ENCODE measurements around the gene TMEM163.

Gene TMEM163

DNA sequence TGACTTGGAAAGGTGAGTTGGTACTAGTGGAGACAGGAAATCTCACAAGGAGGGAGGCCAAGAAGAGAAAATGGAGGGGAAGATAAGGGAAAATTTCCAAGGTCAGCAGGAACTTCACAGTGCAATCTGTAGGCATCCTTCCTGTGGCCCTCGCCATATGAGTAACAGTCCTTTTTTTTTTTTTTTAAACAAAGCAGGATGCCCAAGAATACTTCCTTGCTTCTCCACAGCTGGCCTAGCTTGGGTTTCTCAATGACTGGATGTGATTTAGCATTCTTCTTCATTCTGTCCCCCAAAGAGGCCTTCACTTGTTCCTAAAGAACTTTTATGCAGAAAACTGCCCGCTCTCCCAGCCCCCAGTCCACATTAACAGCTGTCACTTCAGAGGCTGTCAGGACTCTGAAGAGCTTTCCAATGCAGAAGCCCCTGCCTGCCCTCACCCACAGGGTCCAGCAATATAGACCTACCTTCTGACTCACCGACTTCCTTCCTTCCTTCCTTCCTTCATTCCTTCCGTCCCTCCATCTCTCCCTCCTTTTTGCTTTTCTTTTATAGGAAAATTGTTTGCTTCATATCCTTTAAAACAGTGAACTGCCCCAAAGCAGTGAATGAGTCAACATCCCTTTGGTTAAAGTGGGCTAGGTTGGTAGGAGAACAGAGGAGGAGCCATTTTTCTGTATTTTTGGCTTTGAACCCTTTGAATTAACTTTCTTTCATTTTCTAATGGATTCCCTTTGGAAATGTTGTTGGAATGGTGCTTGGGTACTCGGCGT, 292.9 kb downstream of the TMEM163 start:
- no peak for DNase-seq

DNA sequence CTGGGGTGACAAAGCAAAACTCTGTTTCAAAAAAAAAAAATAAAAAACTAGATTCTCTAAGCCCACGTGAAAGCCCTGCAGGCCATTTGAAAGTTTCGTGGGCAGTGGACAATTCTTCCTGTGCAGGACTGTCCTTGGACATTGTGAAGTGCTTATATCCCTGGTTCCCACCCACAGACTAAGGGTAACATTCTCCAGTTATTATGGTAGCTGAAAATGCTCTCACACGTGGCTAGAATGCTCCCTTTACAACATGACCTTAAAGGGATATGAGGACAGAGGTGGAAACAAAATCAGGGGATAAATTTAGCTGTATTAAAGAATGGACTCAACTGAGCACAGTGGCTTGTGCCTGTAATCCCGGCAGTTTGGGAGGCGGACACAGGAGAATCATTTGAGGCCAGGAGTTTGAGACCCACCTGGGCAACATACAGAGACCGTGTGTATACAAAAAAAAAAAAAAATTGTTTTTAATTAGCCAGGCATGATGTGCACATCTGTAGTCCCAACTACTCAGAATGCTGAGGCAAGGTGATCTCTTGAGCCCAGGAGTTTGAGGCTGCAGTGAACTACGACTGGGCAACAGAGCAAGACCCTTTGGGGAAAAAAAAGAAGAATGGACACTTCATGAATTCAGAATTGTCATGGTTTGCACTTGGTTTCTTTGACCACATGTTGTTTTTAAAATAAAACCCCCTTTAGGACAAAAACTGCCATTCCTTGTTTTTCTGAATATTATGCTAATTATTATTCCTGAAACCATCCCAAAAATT, 297.1 kb downstream of the TMEM163 start:
- no peak for DNase-seq

DNA sequence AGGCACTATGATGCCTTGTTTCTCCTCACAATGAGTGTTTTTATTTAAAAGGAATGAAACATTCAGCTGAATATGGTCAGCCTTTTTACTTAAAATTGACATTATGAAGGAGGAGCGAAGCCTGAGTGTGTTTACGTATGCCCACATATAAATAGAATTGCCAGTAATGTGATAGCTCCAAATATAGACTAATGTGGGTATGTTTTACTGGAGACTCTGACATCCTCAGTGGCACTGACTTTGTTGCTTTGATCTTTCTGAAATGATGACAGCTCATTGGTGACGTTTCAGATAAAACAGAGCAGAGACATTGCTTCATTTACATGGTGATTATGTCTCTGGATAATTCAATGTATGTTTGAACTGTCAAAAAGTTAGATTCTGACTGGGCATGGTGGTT, 297.9 kb downstream of the TMEM163 start:
- DNase-seq, result no peak

DNA sequence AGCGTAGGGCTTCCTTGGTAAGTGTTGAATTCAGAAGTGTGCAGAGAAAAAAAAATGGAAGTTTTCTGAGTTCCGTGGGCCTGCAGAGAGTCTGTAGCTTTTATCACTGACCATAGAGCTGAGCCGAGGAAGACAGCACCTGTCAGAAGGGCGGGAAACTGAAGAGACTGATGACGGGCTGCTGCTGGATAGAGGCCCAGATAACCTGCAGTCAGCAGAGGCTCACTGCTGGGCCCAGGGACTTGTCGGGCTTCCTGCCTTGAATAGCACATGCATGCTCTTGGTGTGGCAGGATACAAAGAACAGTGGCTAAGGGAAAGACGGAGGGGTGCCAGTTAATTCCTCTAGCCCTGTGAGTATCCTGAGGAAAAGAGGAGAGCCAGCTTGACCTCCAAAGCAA, 298.5 kb downstream of the TMEM163 start:
- DNase-seq, result no peak

DNA sequence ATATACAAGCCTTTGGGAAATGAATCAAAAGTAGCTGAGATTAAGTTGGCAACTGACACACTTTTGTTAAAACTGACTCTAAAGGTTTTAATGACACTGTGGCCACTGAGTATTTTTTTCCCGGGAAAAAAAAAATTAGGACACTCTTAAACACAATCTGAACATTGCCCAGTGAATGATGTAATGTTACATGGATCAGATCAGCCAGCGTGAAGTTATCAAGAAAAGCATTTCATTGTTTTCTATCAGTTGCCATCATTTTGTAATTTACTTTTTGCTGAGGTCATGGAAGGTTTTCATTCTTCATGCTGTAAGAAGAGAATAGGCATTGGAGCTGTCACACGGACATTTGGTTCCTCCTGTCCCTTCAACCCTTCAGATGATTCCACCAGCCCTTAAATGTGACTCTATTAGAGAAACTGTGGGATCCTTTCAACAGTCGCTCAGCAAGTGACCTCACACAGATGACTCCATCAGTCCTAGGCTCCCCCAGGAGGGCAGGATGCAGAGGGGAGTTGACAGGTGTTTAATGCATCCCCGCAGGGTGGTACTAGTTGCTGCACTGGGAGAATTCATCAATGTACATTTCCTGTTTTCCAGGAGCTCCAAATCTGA, 300.7 kb downstream of the TMEM163 start:
- no peak for DNase-seq

DNA sequence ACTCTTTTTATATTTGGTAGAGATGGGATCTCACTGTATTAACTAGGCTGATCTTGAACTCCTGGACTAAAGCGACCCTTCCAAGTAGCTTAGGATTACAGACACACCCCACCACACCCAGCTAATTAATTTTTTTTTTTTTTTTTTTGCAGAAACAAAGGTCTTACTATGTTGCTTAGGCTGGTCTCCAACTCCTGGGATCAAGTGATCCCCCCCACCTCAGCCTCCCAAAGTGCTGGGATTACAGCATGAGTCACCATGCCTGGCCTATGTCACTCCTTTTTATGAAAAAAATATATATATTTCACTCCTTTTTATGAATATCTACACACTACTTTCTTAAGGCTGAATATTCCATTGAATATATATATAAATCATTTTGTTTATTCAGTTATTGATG, 302.2 kb downstream of the TMEM163 start:
- no peak for DNase-seq

DNA sequence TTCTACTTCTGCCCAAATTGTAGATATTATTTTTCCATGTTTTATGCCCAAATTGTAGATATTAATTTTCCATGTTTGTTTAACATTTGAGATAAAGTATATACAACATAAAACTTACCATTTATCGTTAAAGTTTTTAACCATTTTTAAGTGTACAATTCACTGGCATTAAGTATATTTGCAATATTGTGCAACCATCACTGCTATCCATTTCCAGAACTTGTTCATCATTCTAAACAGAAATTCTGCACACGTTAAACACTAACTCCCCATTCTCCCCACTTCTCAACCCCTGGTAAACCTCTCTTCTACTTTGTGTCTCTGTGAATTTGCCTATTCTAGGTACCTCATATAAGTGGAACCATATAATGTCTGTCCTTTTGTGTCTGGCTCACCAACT, 302.8 kb downstream of the TMEM163 start:
- no peak for DNase-seq

DNA sequence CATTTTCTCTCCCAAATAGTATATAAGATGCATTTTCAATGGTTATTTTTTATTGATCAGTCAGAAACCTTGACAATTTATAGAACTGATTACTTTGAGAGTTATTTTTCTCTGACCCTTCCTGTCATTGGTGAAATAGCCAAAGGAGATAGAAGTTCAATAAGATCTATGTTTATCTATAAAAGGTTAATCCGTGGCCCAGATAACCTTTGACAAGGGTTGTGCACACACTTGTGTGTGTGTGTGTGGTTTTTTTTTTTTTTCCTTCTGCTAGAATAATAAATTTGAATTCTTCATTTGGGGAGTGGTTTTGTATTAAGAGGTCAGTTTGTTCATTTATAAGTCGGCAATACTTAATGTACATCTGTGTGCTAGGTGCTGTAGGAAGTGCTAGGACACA, 304.9 kb downstream of the TMEM163 start:
- no peak for DNase-seq

DNA sequence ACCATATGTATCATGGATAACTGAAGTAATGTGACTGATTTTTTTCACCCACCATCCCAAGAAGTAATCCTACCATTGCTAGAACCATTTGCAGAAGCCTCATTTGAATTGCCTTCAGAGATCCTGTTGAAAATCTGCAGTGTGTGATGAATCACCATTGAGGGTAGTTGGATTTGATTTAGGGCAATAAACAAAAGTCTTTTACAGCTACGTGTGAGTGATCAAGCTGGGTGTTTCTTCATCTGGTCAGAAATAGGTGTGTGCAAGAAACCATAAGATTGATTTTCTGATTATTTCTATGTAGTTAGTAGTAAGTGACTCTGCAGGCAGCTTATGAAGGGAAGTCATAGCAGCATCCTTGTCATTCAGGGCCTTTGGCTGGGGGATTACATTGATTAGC, 305.4 kb downstream of the TMEM163 start:
- DNase-seq, result no peak

DNA sequence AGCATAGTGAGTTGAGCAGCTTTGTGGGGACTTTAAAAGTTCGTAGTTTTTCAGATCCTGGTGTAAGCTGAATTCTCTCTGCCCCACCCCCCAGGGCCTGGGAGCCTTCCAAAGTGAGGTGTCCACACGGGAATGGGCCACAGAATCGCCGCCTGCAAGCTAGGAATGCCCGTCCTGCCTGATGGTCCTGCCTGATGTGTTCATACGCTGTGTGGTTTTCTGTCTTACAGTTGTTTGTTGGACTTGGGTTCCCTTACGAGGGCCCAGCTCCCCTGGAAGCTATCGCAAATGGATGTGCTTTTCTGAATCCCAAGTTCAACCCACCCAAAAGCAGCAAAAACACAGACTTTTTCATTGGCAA, 306.2 kb downstream of the TMEM163 start:
- DNase-seq, result no peak

DNA sequence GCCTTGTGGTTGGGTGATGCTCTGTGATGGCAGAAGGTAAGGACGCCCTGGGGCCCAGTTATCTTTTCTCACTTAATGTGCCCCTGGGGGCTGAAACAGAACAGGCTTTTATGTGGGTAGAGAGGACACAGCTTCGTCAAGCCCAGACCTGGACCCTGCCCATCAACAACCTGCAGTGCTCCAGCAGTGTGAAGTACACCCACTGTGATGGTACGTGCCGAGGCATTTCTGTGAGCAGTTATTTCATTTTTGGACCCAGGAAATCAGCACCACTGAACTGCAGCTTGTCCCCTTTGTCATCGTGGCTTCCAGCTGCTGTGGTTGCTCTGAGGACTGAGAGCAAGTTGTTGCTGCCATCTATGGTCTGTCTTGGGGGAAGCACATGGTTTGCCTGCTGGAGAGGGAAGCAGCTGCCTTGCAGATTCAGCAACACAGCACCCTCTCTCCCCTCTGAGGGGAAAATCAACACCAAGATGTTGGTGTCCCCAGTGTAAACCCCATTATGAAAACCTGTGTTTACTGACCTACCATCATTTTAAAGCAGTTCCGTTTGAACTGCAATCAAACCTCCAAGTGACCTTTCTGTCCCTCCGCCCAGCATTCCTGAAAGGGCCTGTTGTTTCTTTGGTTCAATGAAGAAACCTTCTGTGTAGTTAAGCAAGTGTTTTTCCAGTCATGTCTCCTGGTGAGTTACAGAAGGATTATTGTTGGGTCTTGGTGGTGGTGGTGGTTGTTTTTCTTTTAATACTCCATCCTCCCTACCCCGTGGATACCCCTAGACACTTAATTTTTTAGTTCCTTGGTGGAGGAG, 306.8 kb downstream of the TMEM163 start:
- peak; percentile 24 for DNase-seq

DNA sequence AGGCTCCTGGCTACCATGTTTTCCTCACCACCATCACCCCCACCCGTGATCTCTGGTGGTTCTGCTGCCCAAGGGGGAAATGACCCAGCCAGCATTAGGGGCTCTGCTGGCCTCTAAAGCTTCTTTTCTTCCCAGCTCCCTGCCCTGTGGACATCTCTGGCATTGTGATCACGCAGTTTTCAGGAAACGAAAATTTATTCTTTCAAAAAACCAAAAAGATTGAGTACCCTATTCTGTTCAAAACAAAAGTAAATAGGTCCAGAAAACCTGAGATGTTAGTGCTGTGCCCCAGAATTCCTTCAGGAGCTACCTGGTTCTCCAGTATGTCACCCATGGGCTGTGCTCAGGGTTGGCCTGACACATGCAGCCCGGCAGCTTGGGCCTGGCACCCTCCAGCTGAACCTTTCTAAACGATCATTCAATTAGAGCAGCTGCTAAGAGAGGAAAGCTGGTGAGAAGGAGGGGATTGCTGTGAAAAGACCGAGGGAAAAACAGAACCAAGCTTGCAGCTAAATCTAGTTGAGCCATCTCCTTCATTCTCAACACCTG, 307.4 kb downstream of the TMEM163 start:
- no peak for DNase-seq

DNA sequence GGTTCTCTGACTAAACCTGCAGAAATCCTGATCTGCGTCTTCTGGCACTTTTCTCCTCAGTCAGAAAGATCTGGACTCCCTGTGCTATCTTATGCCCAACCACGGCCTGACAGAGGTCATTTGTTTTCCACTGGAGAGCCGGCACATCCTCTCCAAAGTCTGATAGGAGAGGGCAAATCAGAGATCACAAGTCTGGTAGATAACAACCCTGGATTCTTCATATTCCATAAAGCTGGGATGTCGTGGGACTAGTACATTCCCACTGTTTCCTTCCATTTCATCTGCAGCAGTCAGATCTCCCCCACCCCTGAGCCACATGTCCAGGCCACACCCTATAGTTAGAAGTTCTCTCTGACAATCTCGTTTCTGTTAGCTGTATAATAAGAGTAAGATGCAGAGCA, 308.0 kb downstream of the TMEM163 start:
- DNase-seq, result no peak

DNA sequence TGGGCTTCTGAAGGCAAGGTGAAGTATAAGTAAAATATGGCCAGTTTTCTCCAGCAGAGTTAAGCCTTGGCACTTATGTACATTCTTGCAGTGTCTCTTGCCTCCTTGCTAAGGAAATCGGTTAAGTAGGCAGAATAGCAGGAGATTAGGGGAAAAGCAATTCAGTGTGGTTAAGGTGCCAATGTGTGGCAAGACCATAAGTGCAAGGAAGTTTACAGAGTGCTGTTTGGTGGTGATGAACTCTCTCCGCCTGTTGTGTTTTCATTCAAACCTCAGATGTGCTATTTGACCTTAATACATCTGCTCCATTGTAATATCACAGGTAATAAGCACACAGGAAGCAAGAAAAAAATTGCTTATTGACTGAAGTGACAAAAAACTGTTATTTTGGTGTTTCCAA, 308.8 kb downstream of the TMEM163 start:
- no peak for DNase-seq

DNA sequence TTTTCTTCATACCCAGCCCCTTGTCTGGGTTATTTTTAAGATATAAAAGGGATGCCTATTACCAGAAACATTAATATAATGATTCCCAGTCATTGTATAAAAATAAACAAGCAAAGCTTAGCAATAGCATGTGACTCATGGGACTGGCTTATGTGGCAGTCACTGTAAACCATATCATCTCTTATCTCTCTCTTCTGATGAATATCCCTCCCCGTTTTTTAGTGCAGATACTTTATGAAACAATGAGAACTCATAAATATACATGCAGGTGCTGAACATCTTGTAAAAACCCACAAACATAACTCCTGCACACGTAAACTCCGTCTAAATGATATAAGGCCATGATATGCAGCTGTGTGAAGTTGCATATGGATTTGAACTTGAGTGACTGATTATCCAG, 310.0 kb downstream of the TMEM163 start:
- DNase-seq, result no peak

DNA sequence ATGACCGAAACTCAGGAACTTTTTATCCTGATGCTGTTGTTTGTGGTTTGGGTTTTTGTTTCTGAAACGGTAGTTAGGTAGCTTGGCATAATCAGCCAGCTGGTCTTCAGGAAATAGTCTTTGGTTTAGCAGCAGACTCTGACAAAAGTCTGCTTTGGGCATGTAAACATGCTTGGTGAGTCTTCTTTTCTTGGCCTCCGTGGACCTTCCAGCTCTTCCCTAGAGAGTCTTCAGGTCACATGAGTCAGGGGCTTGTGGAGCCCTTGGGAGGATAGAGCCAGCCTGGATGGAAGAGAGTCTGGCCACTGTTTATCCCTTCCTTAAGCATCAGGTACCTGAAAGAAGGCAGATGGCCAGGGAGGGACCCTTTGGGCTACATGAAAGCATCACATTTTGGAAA, 310.4 kb downstream of the TMEM163 start:
- no peak for DNase-seq

DNA sequence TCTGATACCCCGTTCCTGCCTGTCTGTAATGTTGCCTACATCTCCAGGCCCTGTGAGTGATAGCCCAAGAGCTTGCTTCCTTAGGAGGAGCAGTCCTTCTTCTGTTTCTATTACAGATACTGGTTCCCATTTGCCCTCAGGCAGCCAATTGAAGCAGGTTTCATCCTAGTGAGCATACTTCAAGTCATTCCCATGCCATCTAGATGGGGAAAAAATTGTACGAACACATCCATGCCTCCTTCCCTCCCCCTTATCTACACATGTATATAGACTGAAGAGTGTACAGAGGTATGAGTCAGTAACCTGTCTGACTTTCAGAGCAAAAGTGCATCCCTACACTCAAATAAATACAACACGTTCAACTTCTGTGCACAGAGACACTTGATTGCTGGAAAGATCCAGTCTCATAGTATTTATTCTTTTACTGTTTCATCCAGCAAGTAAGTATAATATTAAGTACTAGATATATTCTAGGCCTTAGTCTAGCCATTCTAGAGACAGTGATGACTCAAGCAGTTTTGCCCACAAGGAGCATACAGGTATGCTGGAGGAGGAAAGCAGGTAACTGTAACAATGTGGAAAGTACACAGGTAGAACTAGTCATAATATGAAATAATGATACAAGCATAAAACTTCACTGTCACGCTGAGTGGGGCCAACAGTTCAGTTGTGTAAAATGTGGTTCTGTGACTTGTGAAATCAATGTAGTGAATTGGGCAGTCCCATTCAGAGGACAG, 311.5 kb downstream of the TMEM163 start:
- DNase-seq, result no peak

DNA sequence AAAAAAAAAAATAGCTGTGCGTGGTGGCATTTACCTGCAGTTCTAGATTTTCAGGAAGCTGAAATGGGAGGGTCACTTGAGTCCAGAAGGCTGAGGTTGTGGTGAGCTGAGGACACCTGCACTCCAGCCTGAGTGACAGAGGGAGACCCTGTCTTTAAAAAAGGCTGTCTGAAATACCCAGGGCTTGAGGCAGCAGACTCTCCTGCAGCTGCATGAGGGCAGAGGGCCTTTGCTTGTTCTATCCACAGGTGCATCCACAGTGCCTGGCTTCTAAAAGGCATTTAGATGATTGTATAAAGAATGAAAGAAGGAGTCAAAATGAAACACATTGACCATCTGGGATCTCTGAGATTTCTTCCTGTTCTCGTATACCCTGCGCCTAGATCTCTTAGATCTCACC, 312.1 kb downstream of the TMEM163 start:
- no peak for DNase-seq

DNA sequence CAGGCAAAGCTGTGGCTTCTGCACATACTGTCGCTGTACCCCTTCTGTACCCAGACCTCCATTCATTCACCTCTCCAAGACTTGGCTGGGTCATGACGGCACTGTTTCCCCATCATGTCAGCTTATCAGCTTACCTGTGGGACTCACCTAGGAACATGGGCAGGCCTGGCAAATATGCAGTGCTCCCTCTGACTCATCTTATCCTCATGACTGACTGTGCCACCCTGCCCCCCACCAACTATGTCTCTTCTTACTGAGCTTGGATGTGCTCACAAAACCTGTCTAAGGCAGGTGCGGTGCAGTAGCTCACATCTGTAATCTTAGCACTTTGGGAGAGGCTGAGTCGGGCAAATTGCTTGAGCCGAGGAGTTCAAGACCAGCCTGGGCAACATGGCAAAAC, 312.5 kb downstream of the TMEM163 start:
- no peak for DNase-seq
